Lower leg skin (tissue), 3 donors: ENCODE measurements around the gene POLE4.

Experiments used
- POLR2A ChIP-seq, 2 donors: fragments of 450-650 bp; IDR thresholded peaks; one replicate each; pipeline ENCODE4 v1.6.1; 2016 to 2017; ENCODE audit warnings: antibody characterized with exemption in 2 of 2, mild to moderate bottlenecking in 1 of 2, moderate library complexity in 1 of 2
- TF ChIP-seq, protein P1 (sequence below), 3 donors: fragments of 450-650 bp; IDR thresholded peaks; one replicate each; pipeline ENCODE4 v1.5.1; 2016; ENCODE audit warnings: antibody characterized with exemption in 3 of 3, mild to moderate bottlenecking in 3 of 3, moderate library complexity in 2 of 3

- TF ChIP-seq, protein P1, sequence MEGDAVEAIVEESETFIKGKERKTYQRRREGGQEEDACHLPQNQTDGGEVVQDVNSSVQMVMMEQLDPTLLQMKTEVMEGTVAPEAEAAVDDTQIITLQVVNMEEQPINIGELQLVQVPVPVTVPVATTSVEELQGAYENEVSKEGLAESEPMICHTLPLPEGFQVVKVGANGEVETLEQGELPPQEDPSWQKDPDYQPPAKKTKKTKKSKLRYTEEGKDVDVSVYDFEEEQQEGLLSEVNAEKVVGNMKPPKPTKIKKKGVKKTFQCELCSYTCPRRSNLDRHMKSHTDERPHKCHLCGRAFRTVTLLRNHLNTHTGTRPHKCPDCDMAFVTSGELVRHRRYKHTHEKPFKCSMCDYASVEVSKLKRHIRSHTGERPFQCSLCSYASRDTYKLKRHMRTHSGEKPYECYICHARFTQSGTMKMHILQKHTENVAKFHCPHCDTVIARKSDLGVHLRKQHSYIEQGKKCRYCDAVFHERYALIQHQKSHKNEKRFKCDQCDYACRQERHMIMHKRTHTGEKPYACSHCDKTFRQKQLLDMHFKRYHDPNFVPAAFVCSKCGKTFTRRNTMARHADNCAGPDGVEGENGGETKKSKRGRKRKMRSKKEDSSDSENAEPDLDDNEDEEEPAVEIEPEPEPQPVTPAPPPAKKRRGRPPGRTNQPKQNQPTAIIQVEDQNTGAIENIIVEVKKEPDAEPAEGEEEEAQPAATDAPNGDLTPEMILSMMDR (IDR thresholded peaks at IDR 0.05), result no peak
- TF ChIP-seq POLR2A (IDR thresholded peaks at IDR 0.05), result no peak
Measured at GRCh38 chr2:75012080-75012479, 53.6 kb downstream of the POLE4 start.
